ENCODE data around the gene DTYMK.

The DTYMK gene

DNA sequence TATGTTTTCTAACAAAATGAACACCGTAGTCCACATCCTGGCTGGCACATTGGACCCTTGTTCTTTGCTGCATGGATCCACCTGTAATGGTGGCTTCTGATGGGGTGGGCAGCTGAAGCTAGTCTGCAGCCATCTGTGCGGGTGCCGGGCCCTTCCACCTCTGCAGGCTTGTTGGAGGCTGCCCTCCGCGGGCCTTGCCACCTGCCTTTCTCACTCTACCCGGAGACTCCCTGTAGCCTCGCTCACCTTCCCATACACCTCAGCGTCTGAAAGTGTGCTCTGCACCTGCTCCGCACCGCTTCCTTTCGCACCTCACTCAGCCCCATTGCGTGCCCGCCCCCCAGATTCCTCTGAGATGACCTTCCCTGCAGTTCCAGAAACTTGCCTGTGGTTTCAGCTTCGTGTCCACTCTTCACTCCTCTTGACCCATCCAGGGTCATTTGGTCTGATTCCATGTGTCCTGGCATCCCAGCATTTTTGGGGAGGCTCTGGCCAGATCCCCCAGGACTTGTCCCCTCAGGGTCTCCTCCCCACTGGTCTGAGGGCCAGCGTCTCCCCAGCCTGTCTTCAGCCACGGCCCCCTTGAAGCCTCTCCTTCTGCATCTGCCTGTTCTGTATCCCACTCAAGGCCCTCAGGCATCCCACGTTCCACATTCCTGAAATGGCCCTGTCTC, 31.0 kb downstream of the DTYMK start:
- H3K36me3 ChIP-seq (ENCODE audit: insufficient read depth, low read length), result peaks cover 69% of the 10 kb centered on the region

DNA sequence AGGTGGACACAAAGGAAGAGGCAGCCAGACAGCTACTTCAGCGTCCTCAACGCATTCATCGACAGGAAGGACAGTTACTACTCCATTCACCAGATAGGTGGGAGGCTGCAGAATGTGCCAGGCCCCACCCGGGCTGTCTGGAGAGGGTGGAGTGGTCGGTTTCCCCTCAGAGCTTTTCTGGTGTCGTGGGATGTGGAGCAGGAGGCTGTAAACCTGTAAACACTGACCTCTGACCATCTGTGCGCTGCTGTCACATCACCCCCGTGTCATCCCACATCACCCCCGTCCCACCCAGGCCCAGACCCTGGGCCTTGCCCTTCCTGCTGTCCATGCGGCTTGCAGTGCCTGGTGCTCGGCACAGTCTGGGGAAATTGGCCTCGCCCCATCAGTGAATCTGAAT, 32.1 kb downstream of the DTYMK start:
- Histone ChIP-seq H3K9ac (ENCODE audit: low read depth, low read length) (no peak overlapping the region), H3K27me3 (ENCODE audit: control insufficient read depth, insufficient read depth, low read length) (no peaks in the 10 kb centered on the region), H3K4me2 (ENCODE audit: low read length) (no peak overlapping the region), H3K4me1 (ENCODE audit: control insufficient read depth, insufficient read depth, low read length) (no peaks in the 10 kb centered on the region), H3K9me3 (replicated peaks; ENCODE audit: low read length) (no peaks in the 10 kb centered on the region), H3K4me3 (ENCODE audit: low read length) (no peak overlapping the region), H3K36me3 (ENCODE audit: insufficient read depth, low read length) (peaks cover 59% of the 10 kb centered on the region)

More for the DNA sequence above, 31.0 kb downstream of the DTYMK start:
- H3K4me2 ChIP-seq (ENCODE audit: low read length), result no peak overlapping the region
- no peaks in the 10 kb centered on the region for H3K9me3 ChIP-seq (replicated peaks; ENCODE audit: low read length)
- H3K27me3 ChIP-seq (ENCODE audit: control insufficient read depth, insufficient read depth, low read length), result no peaks in the 10 kb centered on the region
- H3K4me1 ChIP-seq (ENCODE audit: control insufficient read depth, insufficient read depth, low read length), result no peaks in the 10 kb centered on the region
- H3K9ac ChIP-seq (ENCODE audit: low read depth, low read length), result no peak overlapping the region
- no peak overlapping the region for H3K4me3 ChIP-seq (ENCODE audit: low read length)

DNA sequence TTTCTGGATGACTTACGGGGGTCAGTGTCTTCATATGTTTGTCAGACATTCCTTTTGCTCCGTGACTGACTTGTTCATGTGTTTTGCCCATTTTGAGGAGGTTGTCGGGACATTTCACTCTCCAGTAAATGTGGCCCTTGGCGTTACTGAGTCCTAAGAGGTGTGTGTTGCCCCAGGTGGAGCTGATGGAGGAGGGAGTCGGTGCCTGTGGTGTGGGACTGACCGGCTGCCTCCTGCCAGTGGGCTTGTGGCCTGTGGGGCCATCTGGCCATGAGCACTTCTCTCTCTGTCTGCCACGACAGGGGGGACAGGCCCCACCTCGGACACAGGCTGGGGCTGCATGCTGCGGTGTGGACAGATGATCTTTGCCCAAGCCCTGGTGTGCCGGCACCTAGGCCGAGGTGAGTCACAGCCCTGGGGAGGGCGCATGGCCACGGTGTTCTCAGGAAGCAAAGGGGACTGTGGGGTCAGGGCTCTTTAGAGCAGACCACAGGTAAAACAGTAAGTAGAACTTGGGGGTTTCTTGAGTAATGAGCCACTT, 33.3 kb downstream of the DTYMK start:
- Histone ChIP-seq H3K9me3 (replicated peaks; ENCODE audit: low read length) (no peaks in the 10 kb centered on the region), H3K27me3 (ENCODE audit: control insufficient read depth, insufficient read depth, low read length) (no peaks in the 10 kb centered on the region), H3K36me3 (ENCODE audit: insufficient read depth, low read length) (peaks cover 48% of the 10 kb centered on the region), H3K4me1 (ENCODE audit: control insufficient read depth, insufficient read depth, low read length) (no peaks in the 10 kb centered on the region), H3K4me3 (ENCODE audit: low read length) (no peak overlapping the region), H3K9ac (ENCODE audit: low read depth, low read length) (no peak overlapping the region), H3K4me2 (ENCODE audit: low read length) (no peak overlapping the region)

DNA sequence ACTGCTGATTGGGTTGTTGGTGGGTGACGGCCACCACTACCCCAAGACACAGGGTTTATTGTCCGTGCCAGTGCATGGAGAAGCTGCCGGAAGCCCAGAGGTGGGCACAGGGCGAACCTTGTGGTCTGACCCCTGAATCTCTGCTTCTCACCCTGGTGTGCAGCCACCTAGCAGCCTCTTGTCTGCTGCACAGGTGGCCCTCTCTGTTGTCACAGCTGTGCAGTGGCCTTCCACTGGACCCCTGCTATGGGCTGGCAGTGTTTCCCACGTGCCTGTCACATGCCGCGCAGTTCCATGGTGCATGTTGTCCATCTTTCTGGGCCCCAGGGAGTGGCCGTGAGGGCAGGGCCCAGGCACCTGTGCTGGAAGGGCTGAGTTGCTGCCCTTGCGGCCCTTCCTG, 33.9 kb downstream of the DTYMK start:
- Histone ChIP-seq H3K9me3 (replicated peaks; ENCODE audit: low read length) (no peaks in the 10 kb centered on the region), H3K36me3 (ENCODE audit: insufficient read depth, low read length) (peaks cover 48% of the 10 kb centered on the region), H3K9ac (ENCODE audit: low read depth, low read length) (no peak overlapping the region)

DNA sequence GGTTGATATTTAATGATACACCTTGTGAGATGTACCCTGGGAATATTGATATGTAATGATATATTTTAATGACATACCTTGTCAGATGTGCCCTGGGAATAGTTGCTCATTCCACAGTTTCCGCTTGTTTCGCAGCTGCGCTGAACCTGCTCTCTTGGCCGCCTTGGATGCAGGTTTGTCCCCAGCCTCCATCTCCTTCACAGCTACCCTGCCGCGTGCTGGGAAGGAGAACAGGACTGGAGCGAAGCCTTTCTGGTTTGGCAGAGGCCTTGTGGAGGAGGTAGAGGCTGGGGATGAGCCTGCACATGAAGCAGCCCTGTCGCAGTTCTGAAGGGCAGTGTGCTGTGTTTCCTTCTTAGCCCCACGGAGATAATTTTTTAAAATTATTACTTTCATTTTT, 34.5 kb downstream of the DTYMK start:
- Histone ChIP-seq H3K4me2 (ENCODE audit: low read length) (no peak overlapping the region), H3K9ac (ENCODE audit: low read depth, low read length) (no peak overlapping the region), H3K4me3 (ENCODE audit: low read length) (no peak overlapping the region), H3K27me3 (ENCODE audit: control insufficient read depth, insufficient read depth, low read length) (no peaks in the 10 kb centered on the region), H3K9me3 (replicated peaks; ENCODE audit: low read length) (no peaks in the 10 kb centered on the region), H3K4me1 (ENCODE audit: control insufficient read depth, insufficient read depth, low read length) (peaks cover under 1% of the 10 kb centered on the region), H3K36me3 (ENCODE audit: insufficient read depth, low read length) (peaks cover 48% of the 10 kb centered on the region)

More for the DNA sequence above, 33.9 kb downstream of the DTYMK start:
- Histone ChIP-seq H3K4me2 (ENCODE audit: low read length) (no peak overlapping the region), H3K27me3 (ENCODE audit: control insufficient read depth, insufficient read depth, low read length) (no peaks in the 10 kb centered on the region), H3K4me1 (ENCODE audit: control insufficient read depth, insufficient read depth, low read length) (no peaks in the 10 kb centered on the region), H3K4me3 (ENCODE audit: low read length) (no peak overlapping the region)

DNA sequence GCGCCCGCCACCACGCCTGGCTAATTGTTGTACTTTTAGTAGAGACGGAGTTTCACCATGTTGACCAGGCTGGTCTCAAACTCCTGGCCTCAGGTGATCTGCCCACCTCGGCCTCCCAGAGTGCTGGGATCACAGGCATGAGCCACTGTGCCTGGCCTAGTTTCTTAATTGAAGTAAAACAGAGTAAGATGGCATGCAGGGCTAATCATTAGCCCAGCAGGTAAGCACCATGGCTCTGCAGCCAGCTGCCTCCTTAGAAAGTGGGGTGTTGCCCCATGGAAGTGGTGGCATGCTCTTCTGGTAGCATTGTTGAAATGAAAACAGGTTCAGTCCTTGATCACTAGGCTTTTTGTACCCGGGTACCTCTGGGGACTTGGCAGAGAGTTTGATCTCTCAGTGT, 36.7 kb downstream of the DTYMK start:
- H3K9ac ChIP-seq (ENCODE audit: low read depth, low read length), result no peak overlapping the region
- no peaks in the 10 kb centered on the region for H3K9me3 ChIP-seq (replicated peaks; ENCODE audit: low read length)
- peaks cover 7% of the 10 kb centered on the region for H3K4me1 ChIP-seq (ENCODE audit: control insufficient read depth, insufficient read depth, low read length)
- peaks cover 38% of the 10 kb centered on the region for H3K36me3 ChIP-seq (ENCODE audit: insufficient read depth, low read length)
- no peak overlapping the region for H3K4me2 ChIP-seq (ENCODE audit: low read length)
- no peaks in the 10 kb centered on the region for H3K27me3 ChIP-seq (ENCODE audit: control insufficient read depth, insufficient read depth, low read length)
- no peak overlapping the region for H3K4me3 ChIP-seq (ENCODE audit: low read length)

DNA sequence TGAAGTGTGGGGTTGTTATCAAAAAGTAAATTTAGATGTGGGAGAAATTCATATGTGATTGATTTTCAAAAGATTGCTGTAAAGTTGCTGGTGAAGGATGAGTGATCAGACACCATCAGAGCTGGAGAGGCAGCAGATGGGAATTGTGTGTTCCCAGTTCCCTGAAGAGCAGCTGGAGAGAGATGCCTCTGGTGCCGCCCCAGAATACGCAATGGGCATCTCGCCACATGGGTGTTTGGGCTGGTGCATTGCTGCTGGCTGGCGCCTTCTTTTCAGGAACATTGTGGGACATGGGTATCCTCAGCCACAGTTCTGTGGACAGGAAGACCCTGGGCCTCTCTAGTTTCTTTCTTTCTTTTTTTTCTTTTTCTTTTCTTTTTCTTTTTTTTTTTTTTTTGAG, 37.2 kb downstream of the DTYMK start:
- H3K9me3 ChIP-seq (replicated peaks; ENCODE audit: low read length), result no peaks in the 10 kb centered on the region
- no peaks in the 10 kb centered on the region for H3K27me3 ChIP-seq (ENCODE audit: control insufficient read depth, insufficient read depth, low read length)
- no peak overlapping the region for H3K4me2 ChIP-seq (ENCODE audit: low read length)
- H3K4me3 ChIP-seq (ENCODE audit: low read length), result no peak overlapping the region
- peaks cover 7% of the 10 kb centered on the region for H3K4me1 ChIP-seq (ENCODE audit: control insufficient read depth, insufficient read depth, low read length)
- H3K36me3 ChIP-seq (ENCODE audit: insufficient read depth, low read length), result peaks cover 33% of the 10 kb centered on the region
- H3K9ac ChIP-seq (ENCODE audit: low read depth, low read length), result no peak overlapping the region

DNA sequence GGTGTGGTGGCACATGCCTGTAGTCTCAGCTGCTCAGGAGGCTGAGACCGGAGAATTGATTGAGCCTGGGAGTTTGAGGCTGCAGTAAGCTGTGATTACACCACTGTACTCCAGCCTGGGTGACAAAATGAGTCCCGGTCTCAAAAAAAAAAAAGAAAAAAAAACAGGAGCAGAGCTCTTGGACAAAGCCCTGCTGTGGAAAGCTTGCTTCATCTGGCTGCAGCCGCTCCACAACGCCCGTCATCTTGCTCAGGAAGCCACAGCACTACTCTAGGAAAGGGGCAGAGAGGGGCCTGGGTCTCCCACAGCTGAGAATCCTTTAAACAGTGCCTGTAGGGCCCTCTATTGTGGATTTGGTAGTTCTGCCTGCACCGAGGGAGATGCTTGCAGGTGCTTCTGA, 38.2 kb downstream of the DTYMK start:
- no peak overlapping the region for H3K9ac ChIP-seq (ENCODE audit: low read depth, low read length)
- H3K9me3 ChIP-seq (replicated peaks; ENCODE audit: low read length), result no peaks in the 10 kb centered on the region
- H3K4me2 ChIP-seq (ENCODE audit: low read length), result no peak overlapping the region
- peaks cover 29% of the 10 kb centered on the region for H3K36me3 ChIP-seq (ENCODE audit: insufficient read depth, low read length)
- H3K4me3 ChIP-seq (ENCODE audit: low read length), result no peak overlapping the region
- H3K27me3 ChIP-seq (ENCODE audit: control insufficient read depth, insufficient read depth, low read length), result no peaks in the 10 kb centered on the region
- peaks cover 7% of the 10 kb centered on the region for H3K4me1 ChIP-seq (ENCODE audit: control insufficient read depth, insufficient read depth, low read length)

DNA sequence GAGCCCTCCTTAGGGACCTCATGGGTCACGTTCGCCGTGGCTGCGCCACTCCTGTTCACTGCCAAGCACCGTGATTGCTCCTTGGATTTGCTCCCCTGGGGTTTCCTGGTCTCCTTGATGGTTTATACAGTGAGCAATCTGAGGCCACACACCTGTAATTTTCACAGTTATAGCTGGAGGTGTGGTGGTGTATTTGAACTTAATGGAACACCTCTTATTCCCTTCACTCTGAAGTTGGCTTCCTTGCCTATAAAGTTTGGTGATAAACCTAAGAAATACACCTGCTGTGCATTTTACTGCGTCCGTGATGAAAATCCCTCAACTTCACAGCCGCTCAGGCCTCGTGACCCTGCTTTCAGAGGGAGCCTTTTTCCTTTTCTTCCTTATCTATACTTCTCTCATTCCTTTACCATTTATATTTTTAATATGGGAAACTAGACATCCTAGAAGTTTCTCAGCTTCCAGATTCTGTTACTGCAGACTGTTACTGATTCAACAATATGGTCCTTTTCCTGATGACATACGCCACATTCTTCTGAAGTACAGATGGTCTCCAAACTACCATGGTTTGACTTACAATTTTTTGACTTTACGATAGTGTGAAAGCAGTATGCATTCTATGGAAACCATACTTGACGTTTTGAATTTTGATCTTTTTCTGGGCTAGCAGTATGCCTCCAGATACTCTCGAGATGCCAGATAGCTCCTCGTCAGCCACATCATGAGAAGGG, 40.5 kb downstream of the DTYMK start:
- no peaks in the 10 kb centered on the region for H3K27me3 ChIP-seq (ENCODE audit: control insufficient read depth, insufficient read depth, low read length)
- H3K4me2 ChIP-seq (ENCODE audit: low read length), result no peak overlapping the region
- H3K4me3 ChIP-seq (ENCODE audit: low read length), result no peak overlapping the region

DNA sequence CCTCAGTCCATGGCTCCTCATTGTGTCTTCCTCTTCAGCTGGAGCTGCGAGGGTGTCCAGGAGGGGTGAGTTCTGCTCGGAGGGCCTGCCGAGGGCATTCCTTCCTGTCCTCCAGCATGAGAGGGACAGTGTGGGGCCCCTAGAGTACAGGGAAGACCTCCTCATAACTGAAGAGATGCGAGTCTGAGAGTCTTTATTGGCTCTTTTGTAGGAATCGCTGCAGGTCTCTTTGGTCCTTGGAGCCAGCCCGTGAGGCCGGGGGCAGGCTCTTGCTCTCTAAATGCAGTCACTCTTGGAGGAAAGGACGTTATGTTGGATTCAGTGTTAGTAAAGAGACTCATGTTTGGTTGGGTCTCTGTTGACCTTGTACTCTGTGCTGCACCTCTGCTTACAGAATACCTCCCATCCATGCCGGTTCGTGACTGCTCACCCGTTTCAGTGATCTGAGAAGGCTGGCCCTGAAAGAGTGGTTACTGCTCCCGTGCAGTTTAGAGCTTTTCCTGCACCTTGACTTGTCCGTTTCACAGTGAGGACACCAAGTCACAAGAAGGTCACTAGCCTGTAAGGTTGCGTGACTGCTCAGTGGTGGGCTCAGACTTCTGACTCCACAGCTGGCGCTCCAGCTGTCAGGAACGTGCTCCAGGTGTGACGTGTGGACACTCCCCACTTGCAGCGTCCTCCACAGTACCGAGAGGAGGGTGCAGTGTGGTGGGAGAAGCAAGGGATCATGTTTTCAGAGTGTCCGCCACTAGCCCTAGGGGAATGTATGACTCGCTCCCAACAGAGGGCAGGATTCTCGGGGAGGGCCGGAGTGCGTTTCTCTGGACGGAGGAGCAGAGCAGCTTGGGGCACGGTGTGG, 41.3 kb downstream of the DTYMK start:
- Histone ChIP-seq H3K4me1 (ENCODE audit: control insufficient read depth, insufficient read depth, low read length) (peaks cover 7% of the 10 kb centered on the region), H3K9me3 (replicated peaks; ENCODE audit: low read length) (no peaks in the 10 kb centered on the region), H3K36me3 (ENCODE audit: insufficient read depth, low read length) (peaks cover 3% of the 10 kb centered on the region), H3K9ac (ENCODE audit: low read depth, low read length) (no peak overlapping the region), H3K27me3 (ENCODE audit: control insufficient read depth, insufficient read depth, low read length) (no peaks in the 10 kb centered on the region), H3K4me2 (ENCODE audit: low read length) (no peak overlapping the region), H3K4me3 (ENCODE audit: low read length) (no peak overlapping the region)

More for the DNA sequence above, 40.5 kb downstream of the DTYMK start:
- H3K9me3 ChIP-seq (replicated peaks; ENCODE audit: low read length), result no peaks in the 10 kb centered on the region
- H3K4me1 ChIP-seq (ENCODE audit: control insufficient read depth, insufficient read depth, low read length), result peaks cover 7% of the 10 kb centered on the region
- no peak overlapping the region for H3K9ac ChIP-seq (ENCODE audit: low read depth, low read length)
- peaks cover 6% of the 10 kb centered on the region for H3K36me3 ChIP-seq (ENCODE audit: insufficient read depth, low read length)

DNA sequence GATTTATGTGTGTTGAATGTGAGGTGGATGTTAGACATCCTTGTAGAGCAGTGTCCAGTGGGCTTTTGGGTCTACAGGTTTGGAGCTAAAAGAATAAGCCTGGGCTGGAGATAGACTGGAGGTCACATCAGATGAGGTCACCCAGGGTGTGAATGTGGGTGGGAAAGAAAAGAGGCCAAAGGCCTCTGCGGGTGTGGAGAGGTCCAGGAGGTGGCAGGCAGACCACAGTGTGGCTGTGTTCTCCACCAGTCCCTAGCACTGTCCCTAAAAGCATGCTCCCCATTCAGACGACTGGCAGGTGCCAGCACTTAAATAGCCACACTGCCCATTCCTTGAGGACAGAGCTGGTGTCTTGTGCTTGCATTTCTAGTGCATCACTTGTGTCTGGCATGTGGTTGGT, 45.0 kb downstream of the DTYMK start:
- H3K4me3 ChIP-seq (ENCODE audit: low read length), result no peak overlapping the region

More for the DNA sequence above, 45.0 kb downstream of the DTYMK start:
- Histone ChIP-seq H3K4me2 (ENCODE audit: low read length) (no peak overlapping the region), H3K4me1 (ENCODE audit: control insufficient read depth, insufficient read depth, low read length) (peaks cover 11% of the 10 kb centered on the region), H3K36me3 (ENCODE audit: insufficient read depth, low read length) (peaks cover 7% of the 10 kb centered on the region), H3K27me3 (ENCODE audit: control insufficient read depth, insufficient read depth, low read length) (no peaks in the 10 kb centered on the region), H3K9me3 (replicated peaks; ENCODE audit: low read length) (no peaks in the 10 kb centered on the region), H3K9ac (ENCODE audit: low read depth, low read length) (no peak overlapping the region)
